Measurements from ENCODE around the gene TRAF3. TPM values are rescaled to one million over a fixed set of nuclear protein-coding genes. Genes with fewer than 3 reads are reported as not detected.

TRAF3 gene
- total RNA-seq, 1 experiment from 2014 or later: 37.6 TPM

DNA sequence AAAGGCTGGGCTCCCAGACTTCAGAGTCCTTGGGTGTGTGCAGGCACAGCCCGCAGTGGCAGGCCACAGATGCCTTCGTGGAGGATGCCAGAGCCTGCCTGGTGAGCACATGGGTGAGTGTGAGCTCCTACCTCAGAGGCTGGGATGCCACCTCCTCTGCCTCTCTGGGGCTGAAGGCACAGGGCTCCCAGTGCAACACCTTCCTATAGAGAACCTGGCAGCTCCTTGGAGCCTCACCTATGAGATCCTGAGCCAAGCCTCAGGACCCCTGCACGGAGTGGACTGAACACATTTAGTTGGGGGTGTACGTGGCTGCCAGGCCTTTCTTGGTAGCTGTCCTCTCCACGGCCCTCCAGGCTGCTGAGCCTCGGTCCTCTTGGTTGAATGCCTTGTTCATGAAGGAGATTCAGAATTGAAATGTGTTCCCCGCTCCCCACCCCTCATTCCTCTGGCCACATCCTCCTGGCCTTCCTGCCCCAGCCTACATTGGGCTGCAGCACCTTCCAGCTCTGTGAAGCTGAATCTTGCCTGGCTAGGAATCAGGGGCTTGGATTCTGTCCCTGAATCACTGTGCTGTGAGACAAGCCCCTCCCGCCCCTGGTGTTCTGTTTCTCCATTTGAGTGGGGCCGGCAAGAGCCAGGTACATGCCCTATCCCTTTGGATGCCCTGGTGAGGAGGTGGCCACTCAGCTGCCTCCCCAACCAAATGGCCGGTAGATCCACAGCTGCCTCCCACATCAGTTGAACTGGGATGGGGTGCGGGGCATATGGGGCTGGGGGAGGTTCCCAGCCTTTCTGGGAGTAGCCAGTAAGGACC is 38.7 kb upstream of the TRAF3 start:
- Histone ChIP-seq H3K4me1 (ENCODE audit: control insufficient read depth, insufficient read depth, low read length) (no peaks in the 10 kb centered on the region), H3K9me3 (ENCODE audit: control insufficient read depth, insufficient read depth, low read depth, low read length) (no peaks in the 10 kb centered on the region), H3K27ac (ENCODE audit: low read length) (no peak overlapping the region), H3K36me3 (ENCODE audit: control insufficient read depth, insufficient read depth, low read length) (no peaks in the 10 kb centered on the region), H3K4me3 (ENCODE audit: low read depth in 2 of 2, low read length in 2 of 2) (no peak overlapping the region), H3K27me3 (ENCODE audit: control insufficient read depth, insufficient read depth, low read length) (no peaks in the 10 kb centered on the region)
- no TSS peak for BruUV-seq (replicated peaks)
- no peak for DNase-seq (ENCODE audit: low read depth, low spot score)
- no peak for TF ChIP-seq SIN3A (IDR thresholded peaks at IDR 0.05; ENCODE audit: borderline replicate concordance, insufficient read depth, low read depth, low read length)
- TF ChIP-seq TCF7L2 (IDR thresholded peaks at IDR 0.05; ENCODE audit: low read depth, low read length): no peak
- TF ChIP-seq, protein P1, sequence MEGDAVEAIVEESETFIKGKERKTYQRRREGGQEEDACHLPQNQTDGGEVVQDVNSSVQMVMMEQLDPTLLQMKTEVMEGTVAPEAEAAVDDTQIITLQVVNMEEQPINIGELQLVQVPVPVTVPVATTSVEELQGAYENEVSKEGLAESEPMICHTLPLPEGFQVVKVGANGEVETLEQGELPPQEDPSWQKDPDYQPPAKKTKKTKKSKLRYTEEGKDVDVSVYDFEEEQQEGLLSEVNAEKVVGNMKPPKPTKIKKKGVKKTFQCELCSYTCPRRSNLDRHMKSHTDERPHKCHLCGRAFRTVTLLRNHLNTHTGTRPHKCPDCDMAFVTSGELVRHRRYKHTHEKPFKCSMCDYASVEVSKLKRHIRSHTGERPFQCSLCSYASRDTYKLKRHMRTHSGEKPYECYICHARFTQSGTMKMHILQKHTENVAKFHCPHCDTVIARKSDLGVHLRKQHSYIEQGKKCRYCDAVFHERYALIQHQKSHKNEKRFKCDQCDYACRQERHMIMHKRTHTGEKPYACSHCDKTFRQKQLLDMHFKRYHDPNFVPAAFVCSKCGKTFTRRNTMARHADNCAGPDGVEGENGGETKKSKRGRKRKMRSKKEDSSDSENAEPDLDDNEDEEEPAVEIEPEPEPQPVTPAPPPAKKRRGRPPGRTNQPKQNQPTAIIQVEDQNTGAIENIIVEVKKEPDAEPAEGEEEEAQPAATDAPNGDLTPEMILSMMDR (IDR thresholded peaks at IDR 0.05): no peak
- TF ChIP-seq, protein P2, sequence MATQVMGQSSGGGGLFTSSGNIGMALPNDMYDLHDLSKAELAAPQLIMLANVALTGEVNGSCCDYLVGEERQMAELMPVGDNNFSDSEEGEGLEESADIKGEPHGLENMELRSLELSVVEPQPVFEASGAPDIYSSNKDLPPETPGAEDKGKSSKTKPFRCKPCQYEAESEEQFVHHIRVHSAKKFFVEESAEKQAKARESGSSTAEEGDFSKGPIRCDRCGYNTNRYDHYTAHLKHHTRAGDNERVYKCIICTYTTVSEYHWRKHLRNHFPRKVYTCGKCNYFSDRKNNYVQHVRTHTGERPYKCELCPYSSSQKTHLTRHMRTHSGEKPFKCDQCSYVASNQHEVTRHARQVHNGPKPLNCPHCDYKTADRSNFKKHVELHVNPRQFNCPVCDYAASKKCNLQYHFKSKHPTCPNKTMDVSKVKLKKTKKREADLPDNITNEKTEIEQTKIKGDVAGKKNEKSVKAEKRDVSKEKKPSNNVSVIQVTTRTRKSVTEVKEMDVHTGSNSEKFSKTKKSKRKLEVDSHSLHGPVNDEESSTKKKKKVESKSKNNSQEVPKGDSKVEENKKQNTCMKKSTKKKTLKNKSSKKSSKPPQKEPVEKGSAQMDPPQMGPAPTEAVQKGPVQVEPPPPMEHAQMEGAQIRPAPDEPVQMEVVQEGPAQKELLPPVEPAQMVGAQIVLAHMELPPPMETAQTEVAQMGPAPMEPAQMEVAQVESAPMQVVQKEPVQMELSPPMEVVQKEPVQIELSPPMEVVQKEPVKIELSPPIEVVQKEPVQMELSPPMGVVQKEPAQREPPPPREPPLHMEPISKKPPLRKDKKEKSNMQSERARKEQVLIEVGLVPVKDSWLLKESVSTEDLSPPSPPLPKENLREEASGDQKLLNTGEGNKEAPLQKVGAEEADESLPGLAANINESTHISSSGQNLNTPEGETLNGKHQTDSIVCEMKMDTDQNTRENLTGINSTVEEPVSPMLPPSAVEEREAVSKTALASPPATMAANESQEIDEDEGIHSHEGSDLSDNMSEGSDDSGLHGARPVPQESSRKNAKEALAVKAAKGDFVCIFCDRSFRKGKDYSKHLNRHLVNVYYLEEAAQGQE (IDR thresholded peaks at IDR 0.05; ENCODE audit: insufficient read depth in 1 of 2, low read depth in 2 of 2, low read length in 1 of 2): no peak
- no peak for TF ChIP-seq POLR2AphosphoS5 (IDR thresholded peaks at IDR 0.05; ENCODE audit: low read depth, low read length)
- in situ Hi-C loops (cut with HindIII; ENCODE audit: low pct_unique_long_range_greater_than_20kb, low sequenced_read_pairs) (no loop called here), intact Hi-C loops (cut with micrococcal nuclease; ENCODE audit: unreplicated experiment) (no loop called here)
- POLR2A ChIA-PET: no interaction called here
- no peak for ATAC-seq
- CTCF ChIA-PET: no interaction called here

GRCh38 chr14:102739190-102739469 is 38.1 kb upstream of the TRAF3 start:
- TF ChIP-seq POLR2AphosphoS5 (IDR thresholded peaks at IDR 0.05; ENCODE audit: low read depth, low read length): no peak
- TF ChIP-seq TCF7L2 (IDR thresholded peaks at IDR 0.05; ENCODE audit: low read depth, low read length): no peak
- no peak for TF ChIP-seq SIN3A (IDR thresholded peaks at IDR 0.05; ENCODE audit: borderline replicate concordance, insufficient read depth, low read depth, low read length)
- ChIA-PET POLR2A (no interaction called here), CTCF (no interaction called here)
- DNase-seq (ENCODE audit: low read depth, low spot score) (no peak), ATAC-seq (no peak)
- H3K27me3 ChIP-seq (ENCODE audit: control insufficient read depth, insufficient read depth, low read length): no peaks in the 10 kb centered on the region
- no peaks in the 10 kb centered on the region for H3K9me3 ChIP-seq (ENCODE audit: control insufficient read depth, insufficient read depth, low read depth, low read length)
- no peak overlapping the region for H3K27ac ChIP-seq (ENCODE audit: low read length)
- in situ Hi-C loops (cut with HindIII; ENCODE audit: low pct_unique_long_range_greater_than_20kb, low sequenced_read_pairs): no loop called here
- intact Hi-C loops (cut with micrococcal nuclease; ENCODE audit: unreplicated experiment): no loop called here
- no peaks in the 10 kb centered on the region for H3K36me3 ChIP-seq (ENCODE audit: control insufficient read depth, insufficient read depth, low read length)
- H3K4me3 ChIP-seq (ENCODE audit: low read depth in 2 of 2, low read length in 2 of 2): no peak overlapping the region
- no peaks in the 10 kb centered on the region for H3K4me1 ChIP-seq (ENCODE audit: control insufficient read depth, insufficient read depth, low read length)
- BruUV-seq (replicated peaks): no TSS peak

All from Panc1 (cell line).